Activated CD8-positive, alpha-beta T cell treated with anti-CD3 and anti-CD28 coated beads for 36 hours (primary cell): ENCODE measurements around the gene SH3BP2. TPM values are rescaled to one million over a fixed set of nuclear protein-coding genes. Genes with fewer than 3 reads are reported as not detected.
A peak's percentile ranks its signal among the peaks of the same experiment; 100 is the strongest.

Source experiments
- ATAC-seq: fragments of 200-7000 bp; cut with Tn5 transposase; one replicate; pipeline ENCODE4 v1.10.0; 2021; ENCODE audit warnings: mild to moderate bottlenecking, moderate library complexity
- CTCF ChIA-PET: fragments of 350-600 bp; sonication (Branson Sonifier 250); formaldehyde crosslinking; loops from one replicate; lab custom pipeline; 2021; ENCODE audit warnings: antibody characterized with exemption; lab: Charles Lee
- POLR2A ChIA-PET: fragments of 350-600 bp; sonication (Branson Sonifier 250); formaldehyde crosslinking; loops from one replicate; lab custom pipeline; 2021; ENCODE audit warnings: antibody characterized with exemption; lab: Charles Lee
- DNase-seq: peaks from one replicate; pipeline ENCODE4 v3.0.0-alpha.2; 2020
- H3K27ac Mint-ChIP-seq: one replicate; pipeline ENCODE4 v1.8.0; 2021; ENCODE audit warnings: mild to moderate bottlenecking, mixed read lengths
- H3K27me3 Mint-ChIP-seq: one replicate; pipeline ENCODE4 v1.8.0; 2021; ENCODE audit warnings: mixed read lengths
- H3K36me3 Mint-ChIP-seq: one replicate; pipeline ENCODE4 v1.8.0; 2021; ENCODE audit warnings: low read depth, mixed read lengths
- H3K4me1 Mint-ChIP-seq: one replicate; pipeline ENCODE4 v1.8.0; 2021; ENCODE audit warnings: low read depth, mixed read lengths
- H3K4me3 Mint-ChIP-seq: one replicate; pipeline ENCODE4 v1.8.0; 2021; ENCODE audit warnings: mild to moderate bottlenecking, moderate library complexity, mixed read lengths
- H3K9me3 Mint-ChIP-seq: one replicate; pipeline ENCODE4 v1.8.0; 2021; ENCODE audit warnings: mixed read lengths
- CTCF ChIP-seq: fragments of 200-600 bp; IDR thresholded peaks from one replicate; pipeline ENCODE4 v1.8.0; 2022; ENCODE audit warnings: antibody characterized with exemption, mild to moderate bottlenecking
- intact Hi-C: fragments of 100-400 bp; cut with micrococcal nuclease; formaldehyde crosslinking; loops from one replicate; pipeline ENCODE4 v1.10.0; 2022
- total RNA-seq, 2 experiments: library from RNA; stranded (reverse); gene quantifications; one replicate each; pipeline ENCODE4 v1.2.3, GENCODE V29; 2021

The SH3BP2 gene
- total RNA-seq, 2 experiments from 2014 or later, result 54.8 to 59.0 TPM

- no peaks in the 10 kb centered on the region for H3K36me3 Mint-ChIP-seq
- intact Hi-C loops, result no loop called here
- ChIA-PET CTCF (interaction anchor here (0.8 to 1.9 kb wide), 6 partner anchors 12 to 27 kb away, joined by 3 to 10 read pairs (median 4); no protein-coding TSS in a partner anchor), POLR2A (interaction anchor here (0.9 to 3.1 kb wide), 8 partner anchors 9 to 150 kb away, joined by 3 to 18 read pairs (median 5); partner anchors contain the start of gene TNIP2)
- peaks cover 50% of the 10 kb centered on the region for H3K4me1 Mint-ChIP-seq
- H3K9me3 Mint-ChIP-seq, result peaks cover 19% of the 10 kb centered on the region
- no peak for TF ChIP-seq CTCF
- H3K4me3 Mint-ChIP-seq, result no peak overlapping the region
- no peaks in the 10 kb centered on the region for H3K27me3 Mint-ChIP-seq
- peak overlapping the region; percentile 95 for H3K27ac Mint-ChIP-seq
- DNase-seq (peak; percentile 60), ATAC-seq (peak; percentile 55)
Observed at GRCh38 chr4:2785613-2786012, 7.3 kb upstream of the SH3BP2 start.

GRCh38 chr4:2786152-2786671, 6.7 kb upstream of the SH3BP2 start:
- ChIA-PET CTCF (interaction anchor here (0.8 to 1.9 kb wide), 6 partner anchors 13 to 26 kb away, joined by 3 to 10 read pairs (median 4); no protein-coding TSS in a partner anchor), POLR2A (interaction anchor here (0.7 to 3.1 kb wide), 9 partner anchors 8 to 150 kb away, joined by 3 to 18 read pairs (median 5); partner anchors contain the start of gene TNIP2)
- Mint-ChIP-seq H3K27ac (peak overlapping the region; percentile 95), H3K4me3 (peak overlapping the region; percentile 24), H3K27me3 (no peaks in the 10 kb centered on the region), H3K9me3 (peaks cover 19% of the 10 kb centered on the region), H3K36me3 (no peaks in the 10 kb centered on the region), H3K4me1 (peaks cover 50% of the 10 kb centered on the region)
- ATAC-seq (peak; percentile 80), DNase-seq (peak; percentile 91)
- intact Hi-C loops, result no loop called here
- no peak for TF ChIP-seq CTCF

- Mint-ChIP-seq H3K36me3 (no peaks in the 10 kb centered on the region), H3K27ac (peak overlapping the region; percentile 95), H3K9me3 (peaks cover 19% of the 10 kb centered on the region), H3K4me1 (peaks cover 50% of the 10 kb centered on the region), H3K27me3 (no peaks in the 10 kb centered on the region), H3K4me3 (peak overlapping the region; percentile 24)
- no peak for TF ChIP-seq CTCF
- DNase-seq, result no peak
- intact Hi-C loops, result no loop called here
- CTCF ChIA-PET, result interaction anchor here (1.0 to 1.9 kb wide), 3 partner anchors 13 to 24 kb away, joined by 3 to 10 read pairs (median 4); no protein-coding TSS in a partner anchor
- no peak for ATAC-seq
- POLR2A ChIA-PET, result interaction anchor here (0.7 to 3.1 kb wide), 10 partner anchors 8 to 150 kb away, joined by 3 to 18 read pairs (median 4); partner anchors contain the start of gene TNIP2
Observed at GRCh38 chr4:2786794-2787229, 6.1 kb upstream of the SH3BP2 start.

- intact Hi-C loops, result no loop called here
- CTCF ChIA-PET, result interaction anchor here (0.6 to 1.0 kb wide), 2 partner anchors 22 to 23 kb away, joined by 3 read pairs; no protein-coding TSS in a partner anchor
- Mint-ChIP-seq H3K27me3 (no peaks in the 10 kb centered on the region), H3K4me3 (no peak overlapping the region), H3K36me3 (no peaks in the 10 kb centered on the region), H3K4me1 (peaks cover 50% of the 10 kb centered on the region), H3K9me3 (peaks cover 16% of the 10 kb centered on the region), H3K27ac (peak overlapping the region; percentile 95)
- POLR2A ChIA-PET, result interaction anchor here (0.9 to 3.1 kb wide), 6 partner anchors 10 to 150 kb away, joined by 3 to 18 read pairs (median 4); partner anchors contain the start of gene TNIP2
- DNase-seq (peak; percentile 87), ATAC-seq (peak; percentile 47)
- no peak for TF ChIP-seq CTCF
Observed at GRCh38 chr4:2787230-2788100, 5.4 kb upstream of the SH3BP2 start.
